ENCODE results near the gene SMAD3. TPM values are rescaled to one million over a fixed set of nuclear protein-coding genes. Genes with fewer than 3 reads are reported as not detected.

The SMAD3 gene
- total and polyA plus RNA-seq, 2 of the 8 experiments (the other 6 are each of a cell fraction or from before 2014, with no cell fraction given), result 10.1 to 12.4 TPM

GRCh38 chr15:67148196-67148701 lies 82.8 kb downstream of the SMAD3 start:
- WGBS, 2 experiments (ENCODE audit: extremely low coverage in 1 of 2, insufficient coverage in 1 of 2, insufficient read length in 1 of 2, insufficient replicate concordance in 2 of 2, low coverage in 1 of 2, low lambda C conversion rate in 2 of 2, missing lambda C conversion rate in 1 of 2), result 70% methylated on average over 6 of the region's 6 CpGs; no CpG with 5 or more reads in 1 of the 2 experiments
- H4K20me1 ChIP-seq (replicated peaks in 1 of 2; ENCODE audit: control insufficient read depth in 1 of 2, insufficient read depth in 2 of 2, low read length in 2 of 2), result no peaks in the 10 kb centered on the region
- no peak overlapping the region for H2BK15ac ChIP-seq (ENCODE audit: low read length)
- no peaks in the 10 kb centered on the region for H3K23me2 ChIP-seq (ENCODE audit: low read depth, low read length)
- CTCF ChIA-PET (ENCODE audit: partially characterized antibody), result interaction anchor here (0.6 to 1.1 kb wide), 5 partner anchors 16 to 1343 kb away, joined by 3 to 4 read pairs (median 3); no protein-coding TSS in a partner anchor
- H3K18ac ChIP-seq (ENCODE audit: extremely low read depth, low read length), result no peak overlapping the region
- H3K4me3 ChIP-seq (ENCODE audit: extremely low read depth in 1 of 4, insufficient read depth in 2 of 4, low read depth in 3 of 4, low read length in 4 of 4), result no peak overlapping the region
- no peak for FAIRE-seq
- H4K5ac ChIP-seq (ENCODE audit: insufficient read length, low read depth, low read length), result no peak overlapping the region
- H2BK5ac ChIP-seq (ENCODE audit: low read depth, low read length), result no peak overlapping the region
- TF ChIP-seq RAD21 (IDR thresholded peaks at IDR 0.05 in 1 of 2, conservative IDR thresholded peaks at IDR 0.05 in 1 of 2; ENCODE audit: low read depth in 2 of 2, low read length in 2 of 2), result no peak
- 0 out of 4 replicates have a peak, but pooled peaks of 1 of the 2 experiments have one; percentile 33 for TF ChIP-seq SIN3A (conservative IDR thresholded peaks at IDR 0.05 in 1 of 2, IDR thresholded peaks at IDR 0.05 in 1 of 2; ENCODE audit: low read depth in 1 of 2, low read length in 2 of 2)
- H2AFZ ChIP-seq (ENCODE audit: low read length), result no peak overlapping the region
- no peak overlapping the region for H3K27ac ChIP-seq (ENCODE audit: low read depth, low read length)
- no peak overlapping the region for H3K4ac ChIP-seq (replicated peaks; ENCODE audit: insufficient read length, low read depth, low read length)
- no peaks in the 10 kb centered on the region for H3K9me3 ChIP-seq (ENCODE audit: insufficient read depth in 2 of 2, low read depth in 1 of 2, low read length in 1 of 2)
- H2BK12ac ChIP-seq (ENCODE audit: low read depth, low read length), result no peak overlapping the region
- no peak overlapping the region for H3K23ac ChIP-seq (ENCODE audit: insufficient read length)
- peaks cover 0 to 3% of the 10 kb centered on the region in 2 experiments; a peak in 2 of 4 replicates for H3K79me2 ChIP-seq (ENCODE audit: control insufficient read depth in 1 of 2, insufficient read depth in 2 of 2, low read length in 2 of 2)
- DNase-seq (ENCODE audit: low read depth in 1 of 2, low spot score in 2 of 2), result no peak
- H3K79me1 ChIP-seq (ENCODE audit: low read depth, low read length), result no peaks in the 10 kb centered on the region
- H3K27me3 ChIP-seq (replicated peaks in 1 of 4; ENCODE audit: control insufficient read depth in 3 of 4, extremely low read depth in 1 of 4, insufficient read depth in 3 of 4, low read length in 3 of 4), result no peaks in the 10 kb centered on the region; a peak in 3 of 7 replicates
- POLR2A ChIA-PET (ENCODE audit: partially characterized antibody), result interaction anchor here (1.0 to 1.6 kb wide), 3 partner anchors 10 to 84 kb away, joined by 3 to 6 read pairs (median 3); no protein-coding TSS in a partner anchor
- H4K8ac ChIP-seq (ENCODE audit: extremely low read depth, insufficient read depth, low read length), result no peak overlapping the region
- 0 out of 2 replicates have a peak overlapping the region, but pooled peaks have one; percentile 11 for H2AK5ac ChIP-seq (ENCODE audit: low read depth, low read length)
- H3K4me2 ChIP-seq (ENCODE audit: insufficient read depth in 1 of 2, low read depth in 2 of 2, low read length in 2 of 2), result peak overlapping the region in 1 of 2 experiments; percentile 49; a peak in 1 of 4 replicates
- no peaks in the 10 kb centered on the region for H3K36me3 ChIP-seq (ENCODE audit: control insufficient read depth in 2 of 4, insufficient read depth in 4 of 4, low read length in 3 of 4)
- no peak overlapping the region for H2BK120ac ChIP-seq (replicated peaks; ENCODE audit: low read depth, low read length)
- no peak overlapping the region for H4K91ac ChIP-seq (replicated peaks; ENCODE audit: insufficient read length, low read length)
- H3K9ac ChIP-seq (replicated peaks in 1 of 4; ENCODE audit: extremely low read depth in 1 of 4, low read depth in 3 of 4, low read length in 3 of 4), result no peak overlapping the region
- H3K4me1 ChIP-seq (replicated peaks in 1 of 4; ENCODE audit: control insufficient read depth in 3 of 4, insufficient read depth in 4 of 4, low read length in 3 of 4), result peaks cover 25 to 49% (median 35%) of the 10 kb centered on the region in 4 experiments
- H3K56ac ChIP-seq (replicated peaks; ENCODE audit: insufficient read length, low read depth, low read length), result no peak overlapping the region
- no peak overlapping the region for H3K14ac ChIP-seq (ENCODE audit: insufficient read length)
- no peak overlapping the region for H2BK20ac ChIP-seq (ENCODE audit: low read length)

Data from H1 (cell line).